ENCODE data around the gene GRIN2A. TPM values are rescaled to one million over a fixed set of nuclear protein-coding genes. Genes with fewer than 3 reads are reported as not detected.

Gene GRIN2A
- total RNA-seq, 2 experiments from 2014 or later = not detected

DNA sequence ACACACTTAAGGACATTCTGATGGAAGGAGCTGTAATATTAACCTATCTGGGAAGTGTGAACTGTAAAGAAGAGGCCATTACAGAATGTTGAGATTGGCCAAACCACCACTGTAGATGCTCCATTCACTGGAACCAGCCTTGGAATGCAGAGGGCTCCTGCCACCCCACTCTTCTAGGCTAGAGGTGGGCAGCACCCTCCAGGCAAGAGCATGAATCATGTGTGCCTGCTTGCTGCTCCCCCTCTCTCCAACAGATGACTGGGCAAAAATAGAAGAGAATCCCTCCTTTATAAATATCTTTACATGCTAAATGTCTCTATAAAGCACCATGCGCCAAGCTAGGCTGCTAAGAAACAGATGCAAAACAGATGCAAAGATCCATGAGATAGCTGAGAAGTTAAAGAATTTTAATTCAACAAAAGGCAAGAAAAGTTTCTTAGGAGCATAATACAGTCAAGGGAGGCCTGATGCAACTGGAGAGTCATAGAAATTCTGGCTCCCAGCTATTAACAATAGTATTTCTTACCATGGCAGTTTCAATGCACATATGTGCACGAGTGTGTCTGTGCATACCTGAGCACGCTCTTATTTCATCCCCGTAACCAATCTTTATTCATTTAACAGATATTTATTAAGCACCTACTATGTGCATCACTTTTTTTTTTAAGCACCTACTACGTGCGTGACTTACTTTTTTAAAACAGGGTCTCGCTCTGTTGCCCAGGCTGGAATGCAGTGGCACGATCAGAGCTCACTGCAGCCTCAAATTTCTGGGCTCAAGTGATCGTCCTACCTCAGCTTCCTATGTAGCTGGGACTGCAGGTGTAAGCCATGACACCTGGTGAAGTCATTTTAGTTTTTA, 53.6 kb downstream of the GRIN2A start:
- CTCF ChIA-PET (ENCODE audit: unreplicated experiment) = no interaction called here
- POLR2A ChIA-PET = no interaction called here
- no peaks in the 10 kb centered on the region for H4K20me1 ChIP-seq (ENCODE audit: insufficient read depth, low read length)
- H2AFZ ChIP-seq (ENCODE audit: low read length) = no peak overlapping the region
- no peaks in the 10 kb centered on the region for H3K9me2 ChIP-seq (ENCODE audit: insufficient read depth, low read length)
- TF ChIP-seq EZH2phosphoT487 (IDR thresholded peaks at IDR 0.05; ENCODE audit: borderline replicate concordance, low read depth, low read length) = no peak
- no peaks in the 10 kb centered on the region for H3K4me1 ChIP-seq (ENCODE audit: insufficient read depth, low read length, poor library complexity, severe bottlenecking)
- H3K4me2 ChIP-seq (ENCODE audit: low read length) = no peak overlapping the region
- no peak for DNase-seq (ENCODE audit: low spot score)
- no peaks in the 10 kb centered on the region for H3K36me3 ChIP-seq (ENCODE audit: insufficient read depth, low read length)
- no peak overlapping the region for H3K27ac ChIP-seq (ENCODE audit: low read depth, low read length, poor library complexity, severe bottlenecking)
- no peaks in the 10 kb centered on the region for H3K9me3 ChIP-seq (ENCODE audit: low read length)
- intact Hi-C loops (cut with micrococcal nuclease; ENCODE audit: unreplicated experiment) = no loop called here
- no peaks in the 10 kb centered on the region for H3K79me2 ChIP-seq (ENCODE audit: insufficient read depth, low read depth, low read length)
- BruUV-seq (replicated peaks) = no TSS peak
- H3K4me3 ChIP-seq (ENCODE audit: low read depth, low read length, poor library complexity, severe bottlenecking) = no peak overlapping the region

- no peak overlapping the region for H3K4me2 ChIP-seq (ENCODE audit: low read length)
- no TSS peak for BruUV-seq (replicated peaks)
- no peaks in the 10 kb centered on the region for H3K9me2 ChIP-seq (ENCODE audit: insufficient read depth, low read length)
- no peak overlapping the region for H3K4me3 ChIP-seq (ENCODE audit: low read depth, low read length, poor library complexity, severe bottlenecking)
- H3K9me3 ChIP-seq (ENCODE audit: low read length) = no peaks in the 10 kb centered on the region
- H3K27ac ChIP-seq (ENCODE audit: low read depth, low read length, poor library complexity, severe bottlenecking) = no peak overlapping the region
- POLR2A ChIA-PET = interaction anchor here (0.6 kb wide), 1 partner anchor 86 kb away, joined by 4 read pairs; no protein-coding TSS in a partner anchor
- H3K4me1 ChIP-seq (ENCODE audit: insufficient read depth, low read length, poor library complexity, severe bottlenecking) = no peaks in the 10 kb centered on the region
- no peaks in the 10 kb centered on the region for H3K36me3 ChIP-seq (ENCODE audit: insufficient read depth, low read length)
- TF ChIP-seq, protein P1, sequence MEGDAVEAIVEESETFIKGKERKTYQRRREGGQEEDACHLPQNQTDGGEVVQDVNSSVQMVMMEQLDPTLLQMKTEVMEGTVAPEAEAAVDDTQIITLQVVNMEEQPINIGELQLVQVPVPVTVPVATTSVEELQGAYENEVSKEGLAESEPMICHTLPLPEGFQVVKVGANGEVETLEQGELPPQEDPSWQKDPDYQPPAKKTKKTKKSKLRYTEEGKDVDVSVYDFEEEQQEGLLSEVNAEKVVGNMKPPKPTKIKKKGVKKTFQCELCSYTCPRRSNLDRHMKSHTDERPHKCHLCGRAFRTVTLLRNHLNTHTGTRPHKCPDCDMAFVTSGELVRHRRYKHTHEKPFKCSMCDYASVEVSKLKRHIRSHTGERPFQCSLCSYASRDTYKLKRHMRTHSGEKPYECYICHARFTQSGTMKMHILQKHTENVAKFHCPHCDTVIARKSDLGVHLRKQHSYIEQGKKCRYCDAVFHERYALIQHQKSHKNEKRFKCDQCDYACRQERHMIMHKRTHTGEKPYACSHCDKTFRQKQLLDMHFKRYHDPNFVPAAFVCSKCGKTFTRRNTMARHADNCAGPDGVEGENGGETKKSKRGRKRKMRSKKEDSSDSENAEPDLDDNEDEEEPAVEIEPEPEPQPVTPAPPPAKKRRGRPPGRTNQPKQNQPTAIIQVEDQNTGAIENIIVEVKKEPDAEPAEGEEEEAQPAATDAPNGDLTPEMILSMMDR (conservative IDR thresholded peaks at IDR 0.05; ENCODE audit: low read length) = no peak
- TF ChIP-seq EZH2phosphoT487 (IDR thresholded peaks at IDR 0.05; ENCODE audit: borderline replicate concordance, low read depth, low read length) = no peak
- DNase-seq (ENCODE audit: low spot score) = no peak
- intact Hi-C loops (cut with micrococcal nuclease; ENCODE audit: unreplicated experiment) = no loop called here
- no peak overlapping the region for H2AFZ ChIP-seq (ENCODE audit: low read length)
- no peaks in the 10 kb centered on the region for H3K79me2 ChIP-seq (ENCODE audit: insufficient read depth, low read depth, low read length)
- CTCF ChIA-PET (ENCODE audit: unreplicated experiment) = no interaction called here
- no peaks in the 10 kb centered on the region for H4K20me1 ChIP-seq (ENCODE audit: insufficient read depth, low read length)
These were observed 55.5 kb downstream of the GRIN2A start for GRCh38 chr16:10126686-10127085.

GRCh38 chr16:10123141-10123540, 59.1 kb downstream of the GRIN2A start:
- intact Hi-C loops (cut with micrococcal nuclease; ENCODE audit: unreplicated experiment) = no loop called here
- POLR2A ChIA-PET = interaction anchor here (1.2 kb wide), 1 partner anchor 9 kb away, joined by 3 read pairs; no protein-coding TSS in a partner anchor
- Histone ChIP-seq H3K79me2 (ENCODE audit: insufficient read depth, low read depth, low read length) (no peaks in the 10 kb centered on the region), H4K20me1 (ENCODE audit: insufficient read depth, low read length) (no peaks in the 10 kb centered on the region), H3K36me3 (ENCODE audit: insufficient read depth, low read length) (no peaks in the 10 kb centered on the region), H3K4me2 (ENCODE audit: low read length) (no peak overlapping the region), H3K9me3 (ENCODE audit: low read length) (no peaks in the 10 kb centered on the region), H3K9me2 (ENCODE audit: insufficient read depth, low read length) (no peaks in the 10 kb centered on the region), H3K27ac (ENCODE audit: low read depth, low read length, poor library complexity, severe bottlenecking) (no peak overlapping the region), H3K4me3 (ENCODE audit: low read depth, low read length, poor library complexity, severe bottlenecking) (no peak overlapping the region), H2AFZ (ENCODE audit: low read length) (no peak overlapping the region), H3K4me1 (ENCODE audit: insufficient read depth, low read length, poor library complexity, severe bottlenecking) (no peaks in the 10 kb centered on the region)
- DNase-seq (ENCODE audit: low spot score) = no peak
- no TSS peak for BruUV-seq (replicated peaks)
- CTCF ChIA-PET (ENCODE audit: unreplicated experiment) = no interaction called here
- TF ChIP-seq, protein P1 (conservative IDR thresholded peaks at IDR 0.05; ENCODE audit: low read length) = no peak
- TF ChIP-seq EZH2phosphoT487 (IDR thresholded peaks at IDR 0.05; ENCODE audit: borderline replicate concordance, low read depth, low read length) = no peak

Data from OCI-LY7 (cell line).